Endothelial cell of umbilical vein (primary cell): ENCODE data around the gene MRTO4. TPM values are rescaled to one million over a fixed set of nuclear protein-coding genes. Genes with fewer than 3 reads are reported as not detected.

Source experiments
- BruUV-seq: library from RNA; stranded (reverse); fragments of 400-500 nt; replicated peaks from 2 replicates; lab custom pipeline; 2021; lab: Mats Ljungman, UMichigan
- CTCF ChIA-PET: fragments of 300-600, 350-600 bp; sonication (Branson Sonifier 250); formaldehyde crosslinking; loops from one replicate; lab custom pipeline; 2021; ENCODE audit warnings: antibody characterized with exemption, inconsistent platforms; lab: Charles Lee
- POLR2A ChIA-PET: fragments of 300-600, 350-600 bp; sonication (Branson Sonifier 250); formaldehyde crosslinking; loops from one replicate; lab custom pipeline; 2021; ENCODE audit warnings: antibody characterized with exemption, inconsistent platforms; lab: Charles Lee
- DNase-seq: peaks from one replicate; pipeline ENCODE4 v3.0.0-alpha.2; 2011; ENCODE audit warnings: low read depth, low spot score
- FAIRE-seq: peaks from 2 replicates; lab custom pipeline; 2011; peaks lifted over from hg19 to GRCh38; lab: Jason Lieb, UNC
- H2AFZ ChIP-seq: 2 replicates; pipeline ENCODE4 v1.6.0; 2012; ENCODE audit warnings: low read depth, low read length, control low read depth, inconsistent platforms
- H3K27ac ChIP-seq: 2 replicates; pipeline ENCODE4 v1.5.1; 2011; ENCODE audit warnings: low read depth, mild to moderate bottlenecking, control low read depth, low read length, moderate library complexity; ENCODE audit not compliant: insufficient read depth
- H3K27me3 ChIP-seq, 2 experiments: 2 replicates each; pipeline versions ENCODE4 v1.6.0 to v1.6.1; 2011; ENCODE audit warnings: low read length in 2 of 2, mixed read lengths in 1 of 2; ENCODE audit not compliant: control insufficient read depth in 2 of 2, insufficient read depth in 2 of 2
- H3K36me3 ChIP-seq, 2 experiments: 2 replicates in 1 of 2; 3 replicates in 1 of 2; pipeline ENCODE4 v1.5.1; 2011; ENCODE audit warnings: low read length in 2 of 2, mild to moderate bottlenecking in 1 of 2, moderate library complexity in 1 of 2; ENCODE audit not compliant: control insufficient read depth in 2 of 2, insufficient read depth in 2 of 2; ENCODE audit errors: extremely low read depth in 1 of 2
- H3K4me1 ChIP-seq: 3 replicates; pipeline ENCODE4 v1.5.1; 2011; ENCODE audit warnings: mild to moderate bottlenecking, low read length; ENCODE audit not compliant: control insufficient read depth, insufficient read depth; ENCODE audit errors: extremely low read depth
- H3K4me2 ChIP-seq: 2 replicates; pipeline ENCODE4 v1.6.1; 2011; ENCODE audit warnings: low read length, control low read depth, mixed read lengths; ENCODE audit not compliant: insufficient read depth
- H3K4me3 ChIP-seq, 3 experiments: fragments of 200-600 bp in 1 of 3; sonication (generic), shearing (Covaris generic) in 1 of 3; replicated peaks in 1 of 3; 2 replicates each; pipeline ENCODE4 v1.5.1; 2011 to 2016; ENCODE audit warnings: control low read depth in 3 of 3, low read length in 3 of 3, mild to moderate bottlenecking in 2 of 3, inconsistent platforms in 1 of 3, low read depth in 1 of 3, moderate library complexity in 1 of 3; ENCODE audit not compliant: insufficient read depth in 1 of 3
- H3K79me2 ChIP-seq: 2 replicates; pipeline ENCODE4 v1.6.0; 2012; ENCODE audit warnings: low read length, inconsistent platforms; ENCODE audit not compliant: control insufficient read depth, insufficient read depth
- H3K9ac ChIP-seq: replicated peaks from 2 replicates; pipeline ENCODE3; 2011; ENCODE audit warnings: low read length, control low read depth; ENCODE audit not compliant: insufficient read depth; ENCODE audit errors: extremely low read depth
- H3K9me1 ChIP-seq: replicated peaks from 3 replicates; pipeline ENCODE4 v1.6.0; 2011; ENCODE audit warnings: mild to moderate bottlenecking, low read length; ENCODE audit not compliant: control insufficient read depth, insufficient read depth; ENCODE audit errors: extremely low read depth
- H3K9me3 ChIP-seq: replicated peaks from 2 replicates; pipeline ENCODE4 v1.5.1; 2012; ENCODE audit warnings: low read length, inconsistent platforms; ENCODE audit not compliant: control insufficient read depth, insufficient read depth
- H4K20me1 ChIP-seq: replicated peaks from 2 replicates; pipeline ENCODE3; 2011; ENCODE audit warnings: mild to moderate bottlenecking, low read length; ENCODE audit not compliant: control insufficient read depth, insufficient read depth; ENCODE audit errors: extremely low read depth
- GATA2 ChIP-seq: IDR thresholded peaks from 2 replicates; pipeline ENCODE4 v1.7.0; 2011; ENCODE audit warnings: low read depth, mild to moderate bottlenecking, moderate library complexity, mixed read lengths, low read length; ENCODE audit not compliant: insufficient read length, insufficient read depth
- JUN ChIP-seq: IDR thresholded peaks from 2 replicates; pipeline ENCODE4 v1.6.1; 2011; ENCODE audit warnings: borderline replicate concordance, low read depth; ENCODE audit not compliant: insufficient read length, insufficient read depth
- MYC ChIP-seq: IDR thresholded peaks from one replicate; pipeline ENCODE4 v1.6.1; 2011; ENCODE audit warnings: mild to moderate bottlenecking, low read depth, low read length
- POLR2A ChIP-seq: IDR thresholded peaks from 2 replicates; pipeline ENCODE4 v1.6.1; 2012; ENCODE audit warnings: low read depth, mild to moderate bottlenecking, control low read depth, low read length
- POLR2AphosphoS5 ChIP-seq: IDR thresholded peaks from 2 replicates; pipeline ENCODE4 v1.6.1; 2012; ENCODE audit warnings: low read depth, mild to moderate bottlenecking, control low read depth, low read length, moderate library complexity; ENCODE audit not compliant: insufficient read depth
- dilution Hi-C: fragments of 300-500 bp; cut with MboI; formaldehyde crosslinking; loops from one replicate; pipeline ENCODE4 v1.15.0; 2019; ENCODE audit warnings: low sequenced_read_pairs; ENCODE audit not compliant: extremely low pct_ligation_motif_present
- intact Hi-C: fragments of 100-400 bp; cut with micrococcal nuclease; formaldehyde crosslinking; loops from one replicate; pipeline ENCODE4 v1.10.0; 2022
- polyA plus RNA-seq, 4 experiments: library from polyadenylated mRNA; depleted of rRNA in 3 of 4; stranded (reverse) in 3 of 4; unstranded in 1 of 4; fragments of >200 nt; gene quantifications; 2 replicates each; pipeline versions ENCODE4 v1.2.1 to v1.2.3, GENCODE V29; 2011 to 2012; ENCODE audit warnings: missing spikeins in 1 of 4
- total RNA-seq: library from RNA; stranded (reverse); gene quantifications from 2 replicates; pipeline ENCODE4 v1.2.3, GENCODE V29; 2021
- TF ChIP-seq, protein P1 (sequence below): IDR thresholded peaks from 2 replicates; pipeline ENCODE4 v1.6.1; 2011; ENCODE audit not compliant: insufficient read depth, insufficient read length

MRTO4 gene
- total and polyA plus RNA-seq, 2 donors (not counting 3 experiments of a cell fraction or from before 2014, with no cell fraction given): 33.6 to 49.4 TPM

DNA sequence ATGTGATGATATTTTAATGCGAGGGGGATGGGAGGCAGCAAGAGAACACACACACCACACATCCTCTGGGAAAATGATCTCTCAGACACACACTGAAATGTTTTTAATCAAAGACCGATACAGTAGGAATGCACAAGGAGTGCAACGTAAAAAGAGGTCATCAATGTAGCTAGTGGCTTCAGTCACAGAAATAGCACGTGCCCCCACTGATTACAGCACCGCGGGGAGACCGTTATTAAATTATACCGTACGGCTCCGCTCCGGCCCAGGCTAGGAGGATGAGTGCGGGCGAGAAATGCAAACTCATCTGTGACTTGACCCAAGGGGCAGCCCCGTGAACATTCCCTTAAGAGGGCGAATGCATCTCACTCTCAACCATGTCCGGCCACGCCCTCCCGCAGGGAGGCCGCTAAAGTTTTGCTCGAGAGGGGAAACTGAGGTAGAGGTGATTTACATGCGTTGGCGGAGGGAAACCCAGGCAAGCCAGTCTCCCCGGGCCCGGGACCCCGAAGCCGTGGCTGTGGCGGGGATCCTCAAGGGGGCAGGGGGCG lies 42.1 kb upstream of the MRTO4 start:
- no TSS peak for BruUV-seq

DNA sequence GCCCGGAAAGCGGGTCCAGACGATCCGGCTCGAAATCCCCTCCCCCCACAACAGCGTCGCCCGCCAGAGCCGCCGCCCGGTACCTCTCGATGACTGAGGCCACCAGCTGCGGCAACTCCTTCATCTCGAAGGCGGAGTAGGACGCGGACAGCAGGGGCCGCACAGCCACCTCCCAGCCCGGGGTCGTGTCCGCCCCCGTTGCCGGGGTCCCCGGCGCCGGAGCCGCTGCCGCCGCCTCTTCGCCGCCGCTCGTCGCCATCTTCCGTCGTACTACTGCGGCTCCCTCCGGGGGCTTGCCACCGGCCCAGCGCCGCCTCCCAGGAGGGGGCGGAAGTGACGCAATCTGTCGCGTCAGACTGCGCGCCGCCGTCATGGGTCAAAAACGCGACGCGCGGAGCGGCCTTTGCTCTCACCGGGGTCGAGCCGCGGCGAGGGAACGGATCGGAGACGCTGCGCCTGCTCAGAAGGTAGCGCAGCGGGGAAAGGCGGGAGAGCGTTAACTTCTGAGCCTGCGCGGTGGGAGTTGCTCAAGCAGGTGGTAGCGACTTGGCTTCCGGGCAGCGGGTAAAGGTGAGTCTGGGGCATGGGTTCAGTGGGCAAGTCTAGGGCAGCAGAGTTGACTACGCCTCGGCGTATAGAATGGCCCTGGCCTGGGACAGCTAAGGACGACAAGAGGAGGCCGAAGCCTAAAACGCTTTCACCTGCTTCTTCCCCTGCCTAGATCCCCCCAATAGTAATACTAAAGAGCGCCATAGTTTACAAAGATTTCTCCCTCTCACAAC lies 41.4 kb upstream of the MRTO4 start, which contains the start of gene UBR4:
Gene UBR4 (minus strand): TSS at position 277 of the 782 bp plus-strand sequence. CDS start 18 bp downstream, at position 259.
- peak within 1 kb of the TSS; percentile 26 to 94 (median 81) for H3K4me3 ChIP-seq
- H3K79me2 ChIP-seq: peaks cover 81% of the 10 kb centered on the region
- H4K20me1 ChIP-seq: peaks cover 2% of the 10 kb centered on the region
- peak within 1 kb of the TSS; percentile 91 for H3K9ac ChIP-seq
- ChIA-PET POLR2A (no interaction called here), CTCF (interaction anchor here (1.3 to 2.2 kb wide), 2 partner anchors 30 to 31 kb away, joined by 4 to 8 read pairs; no protein-coding TSS in a partner anchor)
- H3K36me3 ChIP-seq: peaks cover 2 to 6% of the 10 kb centered on the region in 2 experiments
- no peaks in the 10 kb centered on the region for H3K27me3 ChIP-seq
- peak within 1 kb of the TSS; percentile 85 for H3K4me2 ChIP-seq
- peak; percentile 96 for DNase-seq
- no peaks in the 10 kb centered on the region for H3K9me1 ChIP-seq
- TF ChIP-seq POLR2AphosphoS5: peak; percentile 92
- no peak for TF ChIP-seq GATA2
- TF ChIP-seq, protein P1, sequence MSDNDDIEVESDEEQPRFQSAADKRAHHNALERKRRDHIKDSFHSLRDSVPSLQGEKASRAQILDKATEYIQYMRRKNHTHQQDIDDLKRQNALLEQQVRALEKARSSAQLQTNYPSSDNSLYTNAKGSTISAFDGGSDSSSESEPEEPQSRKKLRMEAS: peak; percentile 53
- TF ChIP-seq MYC: peak; percentile 38
- peak; percentile 52 for TF ChIP-seq POLR2A
- no peaks in the 10 kb centered on the region for H3K9me3 ChIP-seq
- intact Hi-C loops (loop anchor here (2.0 to 10.0 kb wide), 4 partner anchors 31 to 305 kb away; partner anchors contain the start of genes AKR7A2, ALDH4A1, EMC1 and MRTO4), dilution Hi-C loops (no loop called here)
- peaks cover 22% of the 10 kb centered on the region for H3K4me1 ChIP-seq
- H3K27ac ChIP-seq: peak within 1 kb of the TSS; percentile 80
- peak; percentile 78 for FAIRE-seq
- no TSS peak for BruUV-seq
- peak within 1 kb of the TSS; percentile 62 for H2AFZ ChIP-seq

More for the DNA sequence above, 42.1 kb upstream of the MRTO4 start:
- Histone ChIP-seq H3K4me2 (peak overlapping the region; percentile 85), H3K9me3 (no peaks in the 10 kb centered on the region), H3K4me3 (peak overlapping the region; percentile 26 to 94 (median 81)), H4K20me1 (peaks cover 5% of the 10 kb centered on the region), H3K79me2 (peaks cover 86% of the 10 kb centered on the region), H3K27me3 (no peaks in the 10 kb centered on the region), H2AFZ (no peak overlapping the region), H3K9ac (peak overlapping the region; percentile 91), H3K9me1 (no peaks in the 10 kb centered on the region), H3K27ac (peak overlapping the region; percentile 80), H3K36me3 (peaks cover 2 to 6% of the 10 kb centered on the region in 2 experiments), H3K4me1 (peaks cover 29% of the 10 kb centered on the region)
- TF ChIP-seq JUN: no peak
- no peak for TF ChIP-seq MYC
- ChIA-PET CTCF (interaction anchor here (1.4 to 2.2 kb wide), 2 partner anchors 9 to 32 kb away, joined by 3 to 8 read pairs; no protein-coding TSS in a partner anchor), POLR2A (no interaction called here)
- DNase-seq (peak; percentile 48), FAIRE-seq (no peak)
- dilution Hi-C loops: no loop called here
- intact Hi-C loops: no loop called here
